ENCODE data around the gene TRIM72.

The TRIM72 gene

GRCh38 chr16:31202414-31203375, 11.2 kb upstream of the TRIM72 start, which contains the start of gene PYCARD:
Gene PYCARD, minus strand, starts transcription at chr16:31202760. Its CDS starts 70 bp downstream, at chr16:31202690.
- peaks cover 65 to 77% (median 72%) of the 10 kb centered on the region in 10 experiments for H3K4me1 ChIP-seq
- H3K27ac ChIP-seq = peak within 1 kb of the TSS; percentile 62 to 93 (median 87); a peak in 21 of 22 replicates
- peak within 1 kb of the TSS; percentile 92 to 99 (median 96) for H3K4me2 ChIP-seq
- H3K4me3 ChIP-seq = peak within 1 kb of the TSS; percentile 66 to 91 (median 79)
- no peak for TF ChIP-seq Cebpa-rat (IDR thresholded peaks at IDR 0.05)
- H3K27me3 ChIP-seq = no peaks in the 10 kb centered on the region
- H3K36me3 ChIP-seq = peaks cover 12 to 35% (median 24%) of the 10 kb centered on the region in 11 experiments; a peak in 19 of 22 replicates
- H3K9ac ChIP-seq = peak within 1 kb of the TSS; percentile 83 to 90 (median 86)
- peaks cover 29 to 43% (median 39%) of the 10 kb centered on the region in 11 experiments for H4K20me1 ChIP-seq
- H3K9me3 ChIP-seq (replicated peaks in 1 of 11) = no peaks in the 10 kb centered on the region

GRCh38 chr16:31204871-31205666, 8.8 kb upstream of the TRIM72 start:
- H3K36me3 ChIP-seq = peaks cover 0 to 11% (median 3%) of the 10 kb centered on the region in 11 experiments; a peak in 13 of 22 replicates
- peak overlapping the region in 9 of 11 experiments; percentile 92 to 99 (median 97); a peak in 15 of 22 replicates for H3K4me2 ChIP-seq
- H3K27me3 ChIP-seq = no peaks in the 10 kb centered on the region
- peak overlapping the region in 2 of 11 experiments; percentile 23 to 88; a peak in 3 of 22 replicates for H3K27ac ChIP-seq
- H4K20me1 ChIP-seq = peaks cover 6 to 19% (median 16%) of the 10 kb centered on the region in 11 experiments; a peak in 21 of 22 replicates
- H3K4me3 ChIP-seq = no peak overlapping the region
- H3K9ac ChIP-seq = no peak overlapping the region
- H3K9me3 ChIP-seq (replicated peaks in 1 of 11) = no peaks in the 10 kb centered on the region
- no peak for TF ChIP-seq Cebpa-rat (IDR thresholded peaks at IDR 0.05)
- H3K4me1 ChIP-seq = peaks cover 44 to 62% (median 58%) of the 10 kb centered on the region in 10 experiments

- Histone ChIP-seq H3K27ac (no peak overlapping the region), H3K4me2 (peak overlapping the region in 7 of 11 experiments; percentile 6 to 34 (median 26); a peak in 6 of 22 replicates), H3K36me3 (no peaks in the 10 kb centered on the region; a peak in 1 of 22 replicates), H3K4me3 (no peak overlapping the region), H3K9ac (no peak overlapping the region), H3K4me1 (peaks cover 27 to 52% (median 46%) of the 10 kb centered on the region in 10 experiments), H4K20me1 (peaks cover 0 to 2% (median 0%) of the 10 kb centered on the region in 11 experiments; a peak in 5 of 22 replicates), H3K9me3 (replicated peaks in 1 of 11) (no peaks in the 10 kb centered on the region), H3K27me3 (no peaks in the 10 kb centered on the region)
- TF ChIP-seq Cebpa-rat (IDR thresholded peaks at IDR 0.05) = no peak
Observed at GRCh38 chr16:31206776-31207175, 7.1 kb upstream of the TRIM72 start.

GRCh38 chr16:31213342-31213741, 577 bp upstream of the TRIM72 start:
- peak overlapping the region in 5 of 11 experiments; percentile 57 to 70 (median 66); a peak in 7 of 22 replicates for H3K9ac ChIP-seq
- peak overlapping the region; percentile 81 to 98 (median 91) for H3K4me2 ChIP-seq
- no peak for TF ChIP-seq Cebpa-rat (IDR thresholded peaks at IDR 0.05)
- peak overlapping the region in 8 of 11 experiments; percentile 43 to 76 (median 64); a peak in 10 of 22 replicates for H3K27ac ChIP-seq
- peaks cover 39 to 67% (median 59%) of the 10 kb centered on the region in 10 experiments for H3K4me1 ChIP-seq
- H3K27me3 ChIP-seq = peaks cover 25 to 44% (median 40%) of the 10 kb centered on the region in 11 experiments
- no peaks in the 10 kb centered on the region for H3K36me3 ChIP-seq
- H3K4me3 ChIP-seq = peak overlapping the region in 1 of 10 experiments; percentile 52; a peak in 2 of 20 replicates
- H3K9me3 ChIP-seq (replicated peaks in 1 of 11) = no peaks in the 10 kb centered on the region
- H4K20me1 ChIP-seq = peaks cover 0 to 20% (median 11%) of the 10 kb centered on the region in 11 experiments; a peak in 9 of 22 replicates

DNA sequence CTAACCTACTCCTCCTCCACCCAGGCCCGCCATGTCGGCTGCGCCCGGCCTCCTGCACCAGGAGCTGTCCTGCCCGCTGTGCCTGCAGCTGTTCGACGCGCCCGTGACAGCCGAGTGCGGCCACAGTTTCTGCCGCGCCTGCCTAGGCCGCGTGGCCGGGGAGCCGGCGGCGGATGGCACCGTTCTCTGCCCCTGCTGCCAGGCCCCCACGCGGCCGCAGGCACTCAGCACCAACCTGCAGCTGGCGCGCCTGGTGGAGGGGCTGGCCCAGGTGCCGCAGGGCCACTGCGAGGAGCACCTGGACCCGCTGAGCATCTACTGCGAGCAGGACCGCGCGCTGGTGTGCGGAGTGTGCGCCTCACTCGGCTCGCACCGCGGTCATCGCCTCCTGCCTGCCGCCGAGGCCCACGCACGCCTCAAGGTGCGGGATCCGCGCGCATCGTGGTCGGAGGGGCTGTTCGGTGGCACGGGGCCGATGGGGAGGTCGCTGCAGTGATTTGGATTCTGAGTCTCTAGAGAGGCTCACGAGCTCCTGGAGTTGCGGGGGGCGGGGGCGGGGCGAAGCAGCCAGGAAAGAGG, 878 bp downstream of the TRIM72 start:
- H3K9me3 ChIP-seq (replicated peaks in 1 of 11) = no peaks in the 10 kb centered on the region
- H3K4me2 ChIP-seq = peak overlapping the region; percentile 81 to 98 (median 91)
- no peak for TF ChIP-seq Cebpa-rat (IDR thresholded peaks at IDR 0.05)
- peaks cover 25 to 44% (median 40%) of the 10 kb centered on the region in 11 experiments for H3K27me3 ChIP-seq
- H3K4me3 ChIP-seq = peak overlapping the region; percentile 48 to 70 (median 56)
- H3K27ac ChIP-seq = peak overlapping the region; percentile 16 to 76 (median 63); a peak in 21 of 22 replicates
- H4K20me1 ChIP-seq = peaks cover 0 to 20% (median 11%) of the 10 kb centered on the region in 11 experiments; a peak in 9 of 22 replicates
- H3K4me1 ChIP-seq = peaks cover 39 to 63% (median 58%) of the 10 kb centered on the region in 10 experiments
- H3K36me3 ChIP-seq = no peaks in the 10 kb centered on the region
- H3K9ac ChIP-seq = peak overlapping the region; percentile 38 to 70 (median 65); a peak in 20 of 22 replicates

GRCh38 chr16:31215287-31216162, 1.6 kb downstream of the TRIM72 start:
- Histone ChIP-seq H3K4me2 (peak overlapping the region; percentile 81 to 98 (median 91)), H3K4me3 (peak overlapping the region; percentile 48 to 70 (median 56)), H4K20me1 (peaks cover 0 to 20% (median 11%) of the 10 kb centered on the region in 11 experiments; a peak in 9 of 22 replicates), H3K27ac (peak overlapping the region in 9 of 11 experiments; percentile 16 to 76 (median 63); a peak in 10 of 22 replicates), H3K27me3 (peaks cover 25 to 44% (median 40%) of the 10 kb centered on the region in 11 experiments), H3K36me3 (no peaks in the 10 kb centered on the region), H3K9me3 (replicated peaks in 1 of 11) (no peaks in the 10 kb centered on the region), H3K4me1 (peaks cover 39 to 63% (median 55%) of the 10 kb centered on the region in 10 experiments), H3K9ac (peak overlapping the region; percentile 31 to 70 (median 64); a peak in 20 of 22 replicates)
- no peak for TF ChIP-seq Cebpa-rat (IDR thresholded peaks at IDR 0.05)
